Endodermal cell (in vitro differentiated cells): ENCODE data around the gene DNM3. TPM values are rescaled to one million over a fixed set of nuclear protein-coding genes. Genes with fewer than 3 reads are reported as not detected.

Experiments used
- DNase-seq: peaks from one replicate; pipeline ENCODE4 v3.0.0-alpha.2; 2017
- H3K27ac ChIP-seq: 2 replicates; pipeline ENCODE4 v1.5.1; 2013; ENCODE audit warnings: mild to moderate bottlenecking, low read depth, low read length, moderate library complexity
- H3K27me3 ChIP-seq: 2 replicates; pipeline ENCODE4 v1.6.1; 2013; ENCODE audit warnings: mild to moderate bottlenecking, low read length, moderate library complexity; ENCODE audit not compliant: insufficient read depth, control insufficient read depth, poor library complexity, severe bottlenecking
- H3K36me3 ChIP-seq: 2 replicates; pipeline ENCODE4 v1.7.0; 2013; ENCODE audit warnings: mild to moderate bottlenecking, low read length, moderate library complexity; ENCODE audit not compliant: control insufficient read depth, insufficient read depth
- H3K4me1 ChIP-seq: one replicate; pipeline ENCODE4 v1.7.0; 2013; ENCODE audit warnings: low read length; ENCODE audit not compliant: control insufficient read depth, insufficient read depth
- H3K4me3 ChIP-seq: 2 replicates; pipeline ENCODE4 v1.5.1; 2013; ENCODE audit warnings: mild to moderate bottlenecking, low read length, moderate library complexity
- H3K9ac ChIP-seq: 2 replicates; pipeline ENCODE4 v1.6.1; 2013; ENCODE audit warnings: mild to moderate bottlenecking, low read length, moderate library complexity; ENCODE audit not compliant: poor library complexity, severe bottlenecking; ENCODE audit errors: extremely low read depth
- H3K9me3 ChIP-seq: 2 replicates; pipeline ENCODE4 v1.6.1; 2013; ENCODE audit warnings: mild to moderate bottlenecking, low read length, moderate library complexity; ENCODE audit not compliant: control insufficient read depth
- H3K27ac Mint-ChIP-seq: 2 replicates; pipeline ENCODE4 v1.8.0; 2020; ENCODE audit warnings: mixed read lengths
- H3K27me3 Mint-ChIP-seq: 2 replicates; pipeline ENCODE4 v1.8.0; 2021; ENCODE audit warnings: mild to moderate bottlenecking, mixed read lengths; ENCODE audit not compliant: insufficient read depth
- H3K36me3 Mint-ChIP-seq: 2 replicates; pipeline ENCODE4 v1.8.0; 2020; ENCODE audit warnings: low read depth, mixed read lengths
- H3K4me1 Mint-ChIP-seq: 2 replicates; pipeline ENCODE4 v1.8.0; 2020; ENCODE audit warnings: mixed read lengths
- H3K4me3 Mint-ChIP-seq: 2 replicates; pipeline ENCODE4 v1.8.0; 2020; ENCODE audit warnings: mild to moderate bottlenecking, moderate library complexity, mixed read lengths
- H3K9me3 Mint-ChIP-seq: 2 replicates; pipeline ENCODE4 v1.8.0; 2020; ENCODE audit warnings: mild to moderate bottlenecking, mixed read lengths
- WGBS, 2 experiments: methylation state at CpG; one replicate each; pipeline versions ENCODE4 v1.1.5 to v1.1.7; 2013; ENCODE audit warnings: missing lambda C conversion rate in 2 of 2, mixed read lengths in 1 of 2; ENCODE audit not compliant: insufficient coverage in 1 of 2, insufficient read length in 1 of 2; 5-methylcytosine and 5-hydroxymethylcytosine counted together
- total RNA-seq, 2 donors: library from RNA; stranded (reverse); fragmentation: NEBNext Ultra II Directional in 1 of 2; extraction: Animal tissue kit (Norgen Biotek cat#: 25700) in 1 of 2; gene quantifications; 2 replicates in 1 of 2; 3 replicates in 1 of 2; pipeline ENCODE4 v1.2.1, GENCODE V29; 2021
- TF ChIP-seq, protein P1 (sequence below): fragments of 200-600 bp; sonication (generic); conservative IDR thresholded peaks from 2 replicates; pipeline ENCODE4 v1.5.0; 2021; ENCODE audit warnings: antibody characterized with exemption, mild to moderate bottlenecking

DNM3 gene
- total RNA-seq, 2 donors from 2014 or later: 0.53 to 1.8 TPM

DNA sequence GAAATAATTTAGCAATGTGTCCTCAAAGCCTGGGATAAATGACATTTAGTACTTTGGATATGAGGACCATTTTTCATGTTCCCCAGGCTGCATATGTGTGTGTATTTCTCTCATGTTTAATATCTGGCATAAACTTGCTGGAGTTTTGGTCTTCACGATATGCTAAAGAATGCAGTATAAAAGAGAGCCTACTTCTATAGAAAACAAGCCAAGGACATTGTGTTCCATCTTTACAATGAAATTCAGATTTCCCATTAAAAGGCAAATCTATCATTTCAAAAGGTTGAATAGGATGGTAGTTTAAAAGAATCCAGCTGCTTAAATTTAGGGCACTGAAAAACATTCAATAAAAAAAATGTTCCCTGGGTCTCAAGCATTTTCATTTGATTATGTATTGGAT, 410.2 kb downstream of the DNM3 start:
- H3K9me3 Mint-ChIP-seq: no peaks in the 10 kb centered on the region
- TF ChIP-seq, protein P1, sequence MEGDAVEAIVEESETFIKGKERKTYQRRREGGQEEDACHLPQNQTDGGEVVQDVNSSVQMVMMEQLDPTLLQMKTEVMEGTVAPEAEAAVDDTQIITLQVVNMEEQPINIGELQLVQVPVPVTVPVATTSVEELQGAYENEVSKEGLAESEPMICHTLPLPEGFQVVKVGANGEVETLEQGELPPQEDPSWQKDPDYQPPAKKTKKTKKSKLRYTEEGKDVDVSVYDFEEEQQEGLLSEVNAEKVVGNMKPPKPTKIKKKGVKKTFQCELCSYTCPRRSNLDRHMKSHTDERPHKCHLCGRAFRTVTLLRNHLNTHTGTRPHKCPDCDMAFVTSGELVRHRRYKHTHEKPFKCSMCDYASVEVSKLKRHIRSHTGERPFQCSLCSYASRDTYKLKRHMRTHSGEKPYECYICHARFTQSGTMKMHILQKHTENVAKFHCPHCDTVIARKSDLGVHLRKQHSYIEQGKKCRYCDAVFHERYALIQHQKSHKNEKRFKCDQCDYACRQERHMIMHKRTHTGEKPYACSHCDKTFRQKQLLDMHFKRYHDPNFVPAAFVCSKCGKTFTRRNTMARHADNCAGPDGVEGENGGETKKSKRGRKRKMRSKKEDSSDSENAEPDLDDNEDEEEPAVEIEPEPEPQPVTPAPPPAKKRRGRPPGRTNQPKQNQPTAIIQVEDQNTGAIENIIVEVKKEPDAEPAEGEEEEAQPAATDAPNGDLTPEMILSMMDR: no peak
- H3K27me3 Mint-ChIP-seq: no peaks in the 10 kb centered on the region
- Histone ChIP-seq H3K9ac (no peak overlapping the region), H3K9me3 (no peaks in the 10 kb centered on the region), H3K4me3 (no peak overlapping the region), H3K36me3 (no peaks in the 10 kb centered on the region), H3K27ac (no peak overlapping the region), H3K4me1 (no peaks in the 10 kb centered on the region), H3K27me3 (no peaks in the 10 kb centered on the region)
- WGBS, 2 experiments: 85% methylated on average over 1 of the region's 1 CpG; no CpG with 5 or more reads in 1 of the 2 experiments
- no peaks in the 10 kb centered on the region for H3K4me1 Mint-ChIP-seq
- H3K4me3 Mint-ChIP-seq: no peak overlapping the region
- DNase-seq: no peak
- no peaks in the 10 kb centered on the region for H3K36me3 Mint-ChIP-seq
- H3K27ac Mint-ChIP-seq: no peak overlapping the region

DNA sequence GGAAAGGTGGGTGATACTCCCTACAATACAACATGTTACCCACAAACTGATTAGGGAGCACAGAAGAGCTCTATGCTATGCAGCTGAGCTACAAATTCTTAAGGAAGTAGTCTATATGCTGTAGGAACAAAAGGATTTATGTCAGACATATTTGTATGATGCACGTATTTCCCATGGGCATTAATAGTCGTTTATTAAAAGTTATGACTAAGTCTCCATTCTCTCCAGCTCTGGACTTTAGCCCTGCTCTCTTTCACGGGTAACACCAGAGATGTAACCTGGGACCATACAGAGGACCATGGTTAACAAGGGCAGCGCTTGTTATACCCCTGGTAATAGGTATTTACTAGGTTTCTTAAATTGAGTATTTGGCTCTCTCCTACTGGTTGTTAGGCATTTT, 411.0 kb downstream of the DNM3 start:
- no peak overlapping the region for H3K4me3 Mint-ChIP-seq
- H3K4me1 ChIP-seq: no peaks in the 10 kb centered on the region
- WGBS, 2 experiments: 60 to 84% methylated on average over 1 to 4 of the region's 4 CpGs
- no peak overlapping the region for H3K27ac Mint-ChIP-seq
- no peaks in the 10 kb centered on the region for H3K27me3 Mint-ChIP-seq
- H3K27me3 ChIP-seq: no peaks in the 10 kb centered on the region
- H3K9ac ChIP-seq: no peak overlapping the region
- H3K36me3 Mint-ChIP-seq: no peaks in the 10 kb centered on the region
- H3K9me3 Mint-ChIP-seq: no peaks in the 10 kb centered on the region
- DNase-seq: no peak
- TF ChIP-seq, protein P1: no peak
- no peaks in the 10 kb centered on the region for H3K4me1 Mint-ChIP-seq
- no peak overlapping the region for H3K4me3 ChIP-seq
- no peaks in the 10 kb centered on the region for H3K36me3 ChIP-seq
- no peak overlapping the region for H3K27ac ChIP-seq
- no peaks in the 10 kb centered on the region for H3K9me3 ChIP-seq

DNA sequence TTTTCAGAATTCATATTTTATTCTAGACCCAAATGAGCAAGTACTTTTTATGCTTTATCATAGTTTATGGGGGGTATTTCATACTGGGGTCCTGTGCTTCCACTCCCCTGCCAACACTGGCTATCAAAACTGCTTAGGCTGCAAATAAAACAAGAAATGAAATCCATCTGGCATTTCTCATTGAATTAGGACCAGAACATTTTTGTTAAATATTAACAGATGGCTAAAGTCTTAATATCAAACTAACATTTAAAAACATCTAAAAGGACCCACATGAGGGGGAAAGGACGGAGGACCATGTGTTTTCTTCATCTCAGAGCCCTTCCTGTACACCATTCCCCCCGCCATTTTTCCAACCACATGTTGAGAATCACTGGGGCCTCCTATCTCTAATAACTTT, 411.7 kb downstream of the DNM3 start:
- Histone ChIP-seq H3K4me1 (no peaks in the 10 kb centered on the region), H3K9ac (no peak overlapping the region), H3K4me3 (no peak overlapping the region), H3K27me3 (no peaks in the 10 kb centered on the region), H3K27ac (no peak overlapping the region), H3K9me3 (no peaks in the 10 kb centered on the region), H3K36me3 (no peaks in the 10 kb centered on the region)
- TF ChIP-seq, protein P1: no peak
- Mint-ChIP-seq H3K9me3 (no peaks in the 10 kb centered on the region), H3K4me1 (no peaks in the 10 kb centered on the region), H3K27ac (no peak overlapping the region), H3K36me3 (no peaks in the 10 kb centered on the region), H3K27me3 (no peaks in the 10 kb centered on the region), H3K4me3 (no peak overlapping the region)
- no peak for DNase-seq
- 80 to 94% methylated on average over 1 to 2 of the region's 2 CpGs for WGBS, 2 experiments
